Heart left ventricle (tissue), 16 donors: ENCODE results near the gene TAAR1. TPM values are rescaled to one million over a fixed set of nuclear protein-coding genes. Genes with fewer than 3 reads are reported as not detected.
"Not testable (repeated sequence)": the region's sequence is repeated elsewhere in the genome, so short reads cannot be mapped to it uniquely, and the experiment has no call there.

ENCODE experiments used
- ATAC-seq, 4 donors: fragments of 200-7000 bp; cut with Tn5 transposase; one replicate each; pipeline ENCODE4 v1.9.1; 2020 to 2022; ENCODE audit warnings: moderate library complexity in 4 of 4, mild to moderate bottlenecking in 3 of 4, moderate number of reproducible peaks in 1 of 4
- DNase-seq, 5 donors: peaks; one replicate each; pipeline ENCODE4 v3.0.0-alpha.2; 2020
- H3K27ac ChIP-seq, 12 donors: fragments of 200-600 bp; sonication (generic) in 4 of 12; one replicate each; pipeline versions ENCODE4 v1.5.0 to v1.8.0; 2016 to 2022; ENCODE audit warnings: mild to moderate bottlenecking in 2 of 12
- H3K27me3 ChIP-seq, 9 donors: fragments of 200-600 bp; sonication (generic) in 2 of 9; one replicate each; pipeline versions ENCODE4 v1.5.1 to v1.8.0; 2016 to 2022; ENCODE audit warnings: mild to moderate bottlenecking in 3 of 9
- H3K36me3 ChIP-seq, 9 donors: fragments of 200-600 bp; sonication (generic) in 2 of 9; one replicate each; pipeline versions ENCODE4 v1.5.0 to v1.8.0; 2018 to 2022; ENCODE audit warnings: mild to moderate bottlenecking in 2 of 9
- H3K4me1 ChIP-seq, 12 donors: fragments of 200-600 bp; sonication (generic) in 4 of 12; one replicate each; pipeline versions ENCODE4 v1.5.0 to v1.8.0; 2016 to 2022; ENCODE audit warnings: mild to moderate bottlenecking in 3 of 12
- H3K4me3 ChIP-seq, 12 donors: fragments of 200-600 bp; sonication (generic) in 4 of 12; one replicate each; pipeline versions ENCODE4 v1.5.0 to v1.8.0; 2017 to 2022; ENCODE audit warnings: mild to moderate bottlenecking in 9 of 12, moderate library complexity in 4 of 12
- H3K9me3 ChIP-seq, 12 donors: fragments of 200-600 bp; sonication (generic) in 4 of 12; one replicate each; pipeline versions ENCODE4 v1.5.0 to v1.8.0; 2016 to 2022; ENCODE audit warnings: mild to moderate bottlenecking in 1 of 12
- CTCF ChIP-seq, 12 donors: fragments of 200-600 bp; sonication (generic) in 4 of 12; IDR thresholded peaks; one replicate each; pipeline versions ENCODE4 v1.5.0 to v1.8.0; 2018 to 2022; ENCODE audit warnings: antibody characterized with exemption in 12 of 12, mild to moderate bottlenecking in 5 of 12
- POLR2A ChIP-seq, 2 donors: fragments of 450-650 bp; IDR thresholded peaks; one replicate each; pipeline ENCODE4 v1.6.1; 2017; ENCODE audit warnings: antibody characterized with exemption in 2 of 2, mild to moderate bottlenecking in 2 of 2, moderate library complexity in 2 of 2
- WGBS, 4 donors: extraction: QIAGEN DNeasy Blood & Tissue Kit in 2 of 4; methylation state at CpG; one replicate each; pipeline versions ENCODE4 v1.1.5 to v1.1.7; 2013 to 2018; 5-methylcytosine and 5-hydroxymethylcytosine counted together
- intact Hi-C, 10 donors: fragments of 100-400 bp; cut with DNase I; formaldehyde crosslinking; loops; one replicate each; pipeline versions ENCODE4 v1.11.1 to v1.14.2; 2022
- long read RNA-seq, 3 donors: library from polyadenylated mRNA; unstranded; transcript quantifications; one replicate each; pipeline ENCODE4 v2.0.0, GENCODE V29; 2020 to 2021
- polyA plus RNA-seq, 2 donors: library from polyadenylated mRNA; stranded (reverse); fragments of 200-250 nt; gene quantifications; one replicate each; pipeline ENCODE4 v1.2.3, GENCODE V29; 2013
- total RNA-seq, 9 donors: library from RNA; depleted of rRNA in 2 of 9; stranded (reverse); fragments of >200 nt in 2 of 9; fragmentation: NEBNext Ultra II Directional in 3 of 9; extraction: Animal tissue kit (Norgen Biotek cat#: 25700) in 3 of 9; gene quantifications; one replicate each; pipeline versions ENCODE4 v1.1.0 to v1.2.4, GENCODE V29; 2016 to 2023
- donor health status: ischemic (EF 13 %, LVEDD 7.1; RV severe dilation, severe dysfunction).
- donor health status: healthy with polysubstance abuse.
- donor health status: DM: no; HTN: yes; CAD: no.
- donor health status: DM: no; HTN: no; CAD: no.
- donor health status: ischemic (EF 25% LVEDD 6.9; RV normal size, moderate dysfunction).
- donor health status: ischemic (EF 25% LVEDD 5.7; RV mildly dilated, moderate dysfunction).
- donor health status: healthy.
- donor health status: DM: yes; HTN: yes; CAD: no.
- donor health status: ischemic (EF 35%, LVEDD 5.7; RV mildly dilated, moderate dysfunction).
- donor health status: nonischemic (EF 11% LVEDD 7.7; RV severe dilation, severe dysfunction).
- donor health status: DM: yes; HTN: yes; CAD: no.
- donor health status: PGD.
- donor health status: ischemic (EF 29% LVEDD 5.4; RV normal size, mild dysfunction).
- donor health status: nonischemic (EF 23%, LVEDD 6.1; RV moderate dilation, normal function).

The TAAR1 gene
- total RNA-seq = not detected
- not detected for polyA plus RNA-seq
- long read RNA-seq, donor 1 = 0 reads
- long read RNA-seq, donor 2 = 0 reads
- long read RNA-seq, donor 3 = 0 reads

GRCh38 chr6:132659082-132659481 lies at the start of gene TAAR1:
Gene TAAR1, minus strand, starts transcription at chr6:132659182. Its CDS starts 13,179 bp downstream, at chr6:132646003.
- ATAC-seq (no peak), DNase-seq (no peak)
- no peak for TF ChIP-seq CTCF (IDR thresholded peaks at IDR 0.05)
- no peak for TF ChIP-seq POLR2A (IDR thresholded peaks at IDR 0.05)
- intact Hi-C loops = no loop called here
- WGBS, 4 donors = 78 to 95% (median 92%) methylated on average over 3 of the region's 3 CpGs
- H3K27me3 ChIP-seq = no peaks in the 10 kb centered on the region
- H3K27ac ChIP-seq = no peak within 1 kb of the TSS
- no peaks in the 10 kb centered on the region for H3K9me3 ChIP-seq
- no peaks in the 10 kb centered on the region for H3K36me3 ChIP-seq
- no peak within 1 kb of the TSS for H3K4me3 ChIP-seq
- H3K4me1 ChIP-seq = no peaks in the 10 kb centered on the region

- Histone ChIP-seq H3K4me3 (no peak overlapping the region), H3K36me3 (no peaks in the 10 kb centered on the region), H3K27ac (no peak overlapping the region), H3K9me3 (peaks cover 0 to 38% (median 6%) of the 10 kb centered on the region in 12 donors), H3K27me3 (no peaks in the 10 kb centered on the region), H3K4me1 (peaks cover 0 to 16% (median 0%) of the 10 kb centered on the region in 12 donors)
- intact Hi-C loops = no loop called here
- ATAC-seq (no peak), DNase-seq (no peak)
- WGBS, 4 donors = 85 to 88% (median 87%) methylated on average over 3 of the region's 3 CpGs
- TF ChIP-seq CTCF (IDR thresholded peaks at IDR 0.05) (no peak), POLR2A (IDR thresholded peaks at IDR 0.05) (no peak)
Measured at GRCh38 chr6:132708771-132709170, 49.8 kb upstream of the TAAR1 start.

GRCh38 chr6:132708002-132708401 lies 49.0 kb upstream of the TAAR1 start:
- no peak for TF ChIP-seq CTCF (IDR thresholded peaks at IDR 0.05)
- TF ChIP-seq POLR2A (IDR thresholded peaks at IDR 0.05) = no peak
- Histone ChIP-seq H3K4me1 (peaks cover 0 to 14% (median 0%) of the 10 kb centered on the region in 12 donors), H3K27ac (no peak overlapping the region), H3K4me3 (no peak overlapping the region), H3K9me3 (peaks cover 0 to 40% (median 6%) of the 10 kb centered on the region in 12 donors), H3K27me3 (no peaks in the 10 kb centered on the region), H3K36me3 (no peaks in the 10 kb centered on the region)
- no peak for ATAC-seq
- no peak for DNase-seq
- intact Hi-C loops = no loop called here

- DNase-seq, intact Hi-C loops, H3K27me3 ChIP-seq, ATAC-seq, H3K36me3 ChIP-seq, H3K4me1 ChIP-seq, H3K4me3 ChIP-seq, H3K27ac ChIP-seq: not testable (repeated sequence)
- WGBS, 4 donors = 80 to 94% (median 86%) methylated on average over 4 of the region's 4 CpGs
- peaks cover 0 to 40% (median 6%) of the 10 kb centered on the region in 12 donors for H3K9me3 ChIP-seq
Measured at GRCh38 chr6:132706756-132707155, 47.8 kb upstream of the TAAR1 start.

GRCh38 chr6:132703936-132704335 lies 45.0 kb upstream of the TAAR1 start:
- TF ChIP-seq CTCF (IDR thresholded peaks at IDR 0.05) (no peak), POLR2A (IDR thresholded peaks at IDR 0.05) (no peak)
- no peak for ATAC-seq
- H3K36me3 ChIP-seq = no peaks in the 10 kb centered on the region

More at GRCh38 chr6:132703936-132704335, 45.0 kb upstream of the TAAR1 start:
- no peaks in the 10 kb centered on the region for H3K4me1 ChIP-seq
- no peak overlapping the region for H3K4me3 ChIP-seq
- H3K27me3 ChIP-seq = no peaks in the 10 kb centered on the region
- DNase-seq = no peak
- intact Hi-C loops = no loop called here
- peaks cover 0 to 31% (median 6%) of the 10 kb centered on the region in 12 donors for H3K9me3 ChIP-seq
- H3K27ac ChIP-seq = no peak overlapping the region
